SK-N-SH (cell line): ENCODE measurements around the gene TARS1. TPM values are rescaled to one million over a fixed set of nuclear protein-coding genes. Genes with fewer than 3 reads are reported as not detected.

Experiments
- CTCF ChIA-PET: fragments of 300-600, 350-600 bp; formaldehyde crosslinking; extraction: SDS; loops from one replicate; lab custom pipeline; 2021; lab: Yijun Ruan, JAX
- POLR2A ChIA-PET: fragments of 350-600 bp; sonication (Branson Sonifier 250); formaldehyde crosslinking; extraction: SDS; loops from one replicate; lab custom pipeline; 2020; ENCODE audit warnings: antibody characterized with exemption, inconsistent platforms; lab: Yijun Ruan, JAX
- DNase-seq: peaks from one replicate; pipeline ENCODE4 v3.0.0; 2012
- H2AFZ ChIP-seq: fragments of 200-600 bp; sonication (generic); 2 replicates; pipeline ENCODE4 v1.8.1; 2016; ENCODE audit warnings: antibody characterized with exemption, mild to moderate bottlenecking, low read depth
- H3F3A ChIP-seq: fragments of 200-600 bp; sonication (generic); replicated peaks from 2 replicates; pipeline ENCODE3; 2016; ENCODE audit warnings: antibody characterized with exemption, mild to moderate bottlenecking; ENCODE audit not compliant: insufficient read depth
- H3K27ac ChIP-seq, 2 experiments: fragments of 200-500 bp in 1 of 2; fragments of 200-600 bp in 1 of 2; sonication (Bioruptor generic) in 1 of 2; sonication (generic), shearing (Covaris generic) in 1 of 2; 2 replicates each; pipeline versions ENCODE4 v1.5.1 to v1.6.1; 2014 to 2016; ENCODE audit warnings: low read depth in 2 of 2, inconsistent platforms in 1 of 2, low read length in 1 of 2, mild to moderate bottlenecking in 1 of 2, mixed read lengths in 1 of 2
- H3K27me3 ChIP-seq: fragments of 200-600 bp; sonication (generic), shearing (Covaris generic); 2 replicates; pipeline ENCODE4 v1.6.1; 2016; ENCODE audit warnings: mixed run types; ENCODE audit not compliant: insufficient read depth
- H3K36me3 ChIP-seq, 2 experiments: fragments of 200-500 bp in 1 of 2; fragments of 200-600 bp in 1 of 2; sonication (Bioruptor generic) in 1 of 2; sonication (generic) in 1 of 2; replicated peaks in 1 of 2; 2 replicates each; pipeline versions ENCODE3 to v1.5.1; 2014 to 2016; ENCODE audit warnings: low read length in 1 of 2, mild to moderate bottlenecking in 1 of 2; ENCODE audit not compliant: insufficient read depth in 2 of 2, control insufficient read depth in 1 of 2
- H3K4me1 ChIP-seq, 2 experiments: fragments of 200-500 bp in 1 of 2; fragments of 200-600 bp in 1 of 2; sonication (Bioruptor generic) in 1 of 2; sonication (generic), shearing (Covaris generic) in 1 of 2; 2 replicates each; pipeline versions ENCODE4 v1.5.1 to v1.6.1; 2014 to 2016; ENCODE audit warnings: low read depth in 1 of 2, low read length in 1 of 2, mixed run types in 1 of 2; ENCODE audit not compliant: insufficient read depth in 2 of 2, control insufficient read depth in 1 of 2
- H3K4me2 ChIP-seq: fragments of 200-600 bp; sonication (generic), shearing (Covaris generic); 2 replicates; pipeline ENCODE4 v1.6.1; 2017; ENCODE audit warnings: mixed run types
- H3K4me3 ChIP-seq, 2 experiments: fragments of 200-500 bp in 1 of 2; fragments of 200-600 bp in 1 of 2; sonication (Bioruptor generic) in 1 of 2; sonication (generic), shearing (Covaris generic) in 1 of 2; 2 replicates each; pipeline versions ENCODE4 v1.5.1 to v1.8.1; 2014 to 2016; ENCODE audit warnings: low read depth in 2 of 2, inconsistent platforms in 1 of 2, low read length in 1 of 2, mild to moderate bottlenecking in 1 of 2, mixed read lengths in 1 of 2, moderate library complexity in 1 of 2
- H3K79me2 ChIP-seq: fragments of 200-600 bp; sonication (generic); 2 replicates; pipeline ENCODE4 v1.8.1; 2017; ENCODE audit warnings: mild to moderate bottlenecking; ENCODE audit not compliant: insufficient read depth
- H3K9ac ChIP-seq: fragments of 200-600 bp; sonication (generic); 2 replicates; pipeline ENCODE4 v1.6.1; 2017; ENCODE audit warnings: mixed run types
- H3K9me2 ChIP-seq: fragments of 200-600 bp; sonication (generic); 2 replicates; pipeline ENCODE4 v1.6.1; 2017; ENCODE audit warnings: mixed run types
- H3K9me3 ChIP-seq: fragments of 200-600 bp; sonication (generic); 2 replicates; pipeline ENCODE4 v1.6.1; 2017; ENCODE audit warnings: mixed run types, mild to moderate bottlenecking, moderate library complexity
- H4K20me1 ChIP-seq: fragments of 200-600 bp; sonication (generic); 2 replicates; pipeline ENCODE4 v1.6.1; 2017; ENCODE audit warnings: mild to moderate bottlenecking, mixed run types; ENCODE audit not compliant: insufficient read depth
- CHD2 ChIP-seq: fragments of 150-350 bp; IDR thresholded peaks from 2 replicates; pipeline ENCODE4 v1.6.1; 2018; ENCODE audit warnings: low read length; ENCODE audit not compliant: partially characterized antibody
- EZH2phosphoT487 ChIP-seq: fragments of 200-600 bp; sonication (generic); IDR thresholded peaks from 2 replicates; pipeline ENCODE4 v1.6.1; 2017; ENCODE audit warnings: low read depth, mixed run types, mild to moderate bottlenecking, antibody characterized with exemption, moderate library complexity, borderline replicate concordance
- FOXJ3 ChIP-seq: sonication (generic); formaldehyde crosslinking; IDR thresholded peaks from 2 replicates; pipeline ENCODE4 v1.5.1; 2020; ENCODE audit warnings: mild to moderate bottlenecking, missing genetic modification reagents
- GATA2 ChIP-seq: sonication (generic); formaldehyde crosslinking; IDR thresholded peaks from 2 replicates; pipeline ENCODE4 v1.5.0; 2020; ENCODE audit warnings: mild to moderate bottlenecking, missing genetic modification reagents
- JUND ChIP-seq: IDR thresholded peaks from 2 replicates; pipeline ENCODE4 v1.4.0; 2012
- MEF2A ChIP-seq: IDR thresholded peaks from 2 replicates; pipeline ENCODE4 v1.4.0; 2012; ENCODE audit warnings: low read depth, borderline replicate concordance
- POLR2AphosphoS5 ChIP-seq: IDR thresholded peaks from 2 replicates; pipeline ENCODE4 v1.6.1; 2012; ENCODE audit warnings: low read depth, low read length
- RAD21 ChIP-seq: IDR thresholded peaks from 2 replicates; pipeline ENCODE4 v1.6.1; 2012; ENCODE audit warnings: mild to moderate bottlenecking, low read length
- TCF12 ChIP-seq: IDR thresholded peaks from 2 replicates; pipeline ENCODE4 v1.4.0; 2012
- YY1 ChIP-seq: IDR thresholded peaks from 2 replicates; pipeline ENCODE4 v1.4.0; 2012; ENCODE audit warnings: low read depth, mild to moderate bottlenecking
- WGBS: methylation state at CpG from one replicate; pipeline ENCODE4 v1.1.6; 2017; ENCODE audit warnings: low lambda C conversion rate; 5-methylcytosine and 5-hydroxymethylcytosine counted together
- polyA plus RNA-seq, 3 experiments: library from polyadenylated mRNA; depleted of rRNA; stranded (reverse); fragments of >200 nt; gene quantifications; 2 replicates each; pipeline ENCODE4 v1.2.3, GENCODE V29; 2012
- TF ChIP-seq, protein P1 (sequence below): fragments of 200-600 bp; sonication (generic); IDR thresholded peaks from 2 replicates; pipeline ENCODE4 v1.6.1; 2017; ENCODE audit warnings: antibody characterized with exemption, mild to moderate bottlenecking, moderate library complexity

The TARS1 gene
- polyA plus RNA-seq, 1 of the 3 experiments (the other 2 are of a cell fraction): 58.4 TPM

DNA sequence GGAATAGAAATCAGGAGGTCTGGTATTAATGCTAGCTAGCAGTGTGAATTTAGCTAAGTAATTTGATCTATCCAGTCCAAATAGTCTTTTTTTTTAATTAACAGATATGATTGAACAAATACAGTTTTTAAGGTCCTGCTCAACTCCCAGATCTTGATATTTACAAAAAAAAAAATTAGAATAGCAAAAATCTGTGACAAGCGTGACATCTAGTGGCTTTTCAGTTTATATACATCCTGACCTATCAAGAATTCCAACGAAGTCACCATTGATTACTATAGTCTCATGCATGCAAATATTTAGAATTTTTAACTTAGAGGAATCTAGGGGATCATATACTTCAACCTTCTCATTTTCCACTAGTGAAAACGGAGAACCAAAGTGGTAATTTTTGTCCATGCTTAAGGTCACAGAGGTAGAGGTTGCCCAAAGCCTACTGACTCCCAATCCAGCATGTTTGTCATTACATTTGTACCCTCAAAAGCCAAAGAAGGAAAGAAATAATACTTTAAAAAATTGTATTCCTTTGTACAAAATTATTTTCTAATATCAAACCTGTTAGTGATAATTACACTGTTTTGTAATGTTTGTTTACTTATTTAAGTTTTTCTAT is 17.6 kb upstream of the TARS1 start:
- Histone ChIP-seq H3K4me1 (peaks cover 0 to 10% of the 10 kb centered on the region in 2 experiments; a peak in 2 of 4 replicates), H3K36me3 (no peaks in the 10 kb centered on the region), H3K27me3 (no peaks in the 10 kb centered on the region), H3K4me3 (no peak overlapping the region), H3K9me3 (no peaks in the 10 kb centered on the region), H3K9me2 (no peaks in the 10 kb centered on the region), H3K4me2 (no peak overlapping the region), H2AFZ (peak overlapping the region; percentile 60; the same call in 1 of the 2 replicates), H3K27ac (peak overlapping the region in 1 of 2 experiments; percentile 68; a peak in 2 of 4 replicates), H4K20me1 (no peaks in the 10 kb centered on the region), H3F3A (peaks cover 24% of the 10 kb centered on the region), H3K9ac (peak overlapping the region; percentile 33; the same call in 1 of the 2 replicates), H3K79me2 (no peaks in the 10 kb centered on the region)
- WGBS: 0% methylated on average over 3 of the region's 3 CpGs
- ChIA-PET POLR2A (no interaction called here), CTCF (interaction anchor here (0.6 to 3.9 kb wide), 10 partner anchors 8 to 1580 kb away, joined by 3 to 24 read pairs (median 3); no protein-coding TSS in a partner anchor)
- TF ChIP-seq, protein P1, sequence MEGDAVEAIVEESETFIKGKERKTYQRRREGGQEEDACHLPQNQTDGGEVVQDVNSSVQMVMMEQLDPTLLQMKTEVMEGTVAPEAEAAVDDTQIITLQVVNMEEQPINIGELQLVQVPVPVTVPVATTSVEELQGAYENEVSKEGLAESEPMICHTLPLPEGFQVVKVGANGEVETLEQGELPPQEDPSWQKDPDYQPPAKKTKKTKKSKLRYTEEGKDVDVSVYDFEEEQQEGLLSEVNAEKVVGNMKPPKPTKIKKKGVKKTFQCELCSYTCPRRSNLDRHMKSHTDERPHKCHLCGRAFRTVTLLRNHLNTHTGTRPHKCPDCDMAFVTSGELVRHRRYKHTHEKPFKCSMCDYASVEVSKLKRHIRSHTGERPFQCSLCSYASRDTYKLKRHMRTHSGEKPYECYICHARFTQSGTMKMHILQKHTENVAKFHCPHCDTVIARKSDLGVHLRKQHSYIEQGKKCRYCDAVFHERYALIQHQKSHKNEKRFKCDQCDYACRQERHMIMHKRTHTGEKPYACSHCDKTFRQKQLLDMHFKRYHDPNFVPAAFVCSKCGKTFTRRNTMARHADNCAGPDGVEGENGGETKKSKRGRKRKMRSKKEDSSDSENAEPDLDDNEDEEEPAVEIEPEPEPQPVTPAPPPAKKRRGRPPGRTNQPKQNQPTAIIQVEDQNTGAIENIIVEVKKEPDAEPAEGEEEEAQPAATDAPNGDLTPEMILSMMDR: peak; percentile 71
- TF ChIP-seq GATA2 (CRISPR knock-in tag) (no peak), MEF2A (no peak), RAD21 (peak; percentile 75), FOXJ3 (CRISPR knock-in tag) (no peak), JUND (no peak)
- DNase-seq: no peak

DNA sequence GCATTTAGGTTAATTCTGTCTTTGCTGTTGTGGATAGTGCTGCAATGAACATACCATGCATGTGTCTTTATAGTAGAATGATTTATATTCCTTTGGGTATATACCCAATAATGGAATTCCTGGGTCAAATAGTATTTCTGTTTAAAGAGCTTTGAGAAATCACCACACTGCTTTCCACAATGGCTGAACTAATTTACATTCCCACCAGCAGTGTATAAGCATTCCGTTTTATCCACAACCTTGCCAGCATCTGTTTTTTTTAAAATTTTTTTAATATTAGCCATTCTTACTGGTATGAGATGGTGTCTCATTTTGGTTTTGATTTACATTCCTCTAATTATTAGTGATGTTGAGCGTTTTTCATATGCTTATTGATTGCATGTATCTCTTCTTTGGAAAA is 15.5 kb upstream of the TARS1 start:
- H3K9me2 ChIP-seq: no peaks in the 10 kb centered on the region
- no peak for TF ChIP-seq POLR2AphosphoS5
- no peak for TF ChIP-seq YY1
- TF ChIP-seq CHD2: no peak
- no peak for TF ChIP-seq EZH2phosphoT487
- peak; percentile 23; the same call in 1 of the 2 replicates for TF ChIP-seq TCF12
- TF ChIP-seq, all 33 proteins: peak for 1
- H2AFZ ChIP-seq: no peak overlapping the region
- no peaks in the 10 kb centered on the region for H3K27me3 ChIP-seq
- ChIA-PET CTCF (interaction anchor here (1.1 kb wide), 1 partner anchor 10 kb away, joined by 3 read pairs; no protein-coding TSS in a partner anchor), POLR2A (no interaction called here)
- no peak for DNase-seq
- WGBS: 34% methylated on average over 2 of the region's 2 CpGs
- no peaks in the 10 kb centered on the region for H3K9me3 ChIP-seq
- H3K79me2 ChIP-seq: no peaks in the 10 kb centered on the region
- no peak overlapping the region for H3K4me3 ChIP-seq
- peaks cover 22% of the 10 kb centered on the region for H3F3A ChIP-seq
- H3K4me1 ChIP-seq: peaks cover 0 to 7% of the 10 kb centered on the region in 2 experiments; a peak in 2 of 4 replicates
- no peak overlapping the region for H3K9ac ChIP-seq
- no peaks in the 10 kb centered on the region for H3K36me3 ChIP-seq
- no peak overlapping the region for H3K4me2 ChIP-seq
- H4K20me1 ChIP-seq: no peaks in the 10 kb centered on the region
- peak overlapping the region in 1 of 2 experiments; percentile 40; a peak in 2 of 4 replicates for H3K27ac ChIP-seq
